Measurements from ENCODE around the gene CPLX1. TPM values are rescaled to one million over a fixed set of nuclear protein-coding genes. Genes with fewer than 3 reads are reported as not detected.

CPLX1 gene
- total and polyA plus RNA-seq, 12 donors, result 1.5 to 10.8 (median 2.3) TPM

- H3K4me3 ChIP-seq, result no peak overlapping the region
- no peak for TF ChIP-seq CTCF (IDR thresholded peaks at IDR 0.05)
- no peak for ATAC-seq
- H3K27ac ChIP-seq, result no peak overlapping the region
- peaks cover 0 to 39% (median under 1%) of the 10 kb centered on the region in 9 donors for H3K4me1 ChIP-seq
- DNase-seq, result no peak
- H3K9me3 ChIP-seq, result peaks cover 0 to 16% (median 3%) of the 10 kb centered on the region in 11 donors
- H3K27me3 ChIP-seq, result peaks cover 0 to 36% (median 22%) of the 10 kb centered on the region in 7 donors
- WGBS, 2 donors, result 86 to 95% methylated on average over 6 to 7 of the region's 7 CpGs
- no peaks in the 10 kb centered on the region for H3K36me3 ChIP-seq
- intact Hi-C loops (cut with DNase I), result no loop called here
Observed at GRCh38 chr4:832108-832507, 6.2 kb upstream of the CPLX1 start.

- peaks cover 0 to 46% (median 6%) of the 10 kb centered on the region in 9 donors for H3K4me1 ChIP-seq
- H3K27me3 ChIP-seq, result peaks cover 2 to 42% (median 28%) of the 10 kb centered on the region in 7 donors
- H3K4me3 ChIP-seq, result peak overlapping the region in 2 of 10 donors; percentile 3 to 20
- TF ChIP-seq CTCF (IDR thresholded peaks at IDR 0.05), result no peak
- peak overlapping the region in 1 of 10 donors; percentile 22 for H3K27ac ChIP-seq
- peaks cover 0 to 10% (median 0%) of the 10 kb centered on the region in 11 donors for H3K9me3 ChIP-seq
- 57 to 66% methylated on average over 3 of the region's 3 CpGs for WGBS, 2 donors
- DNase-seq, result no peak
- no peak for ATAC-seq
- H3K36me3 ChIP-seq, result no peaks in the 10 kb centered on the region
- intact Hi-C loops (cut with DNase I), result no loop called here
Observed at GRCh38 chr4:831483-831805, 5.5 kb upstream of the CPLX1 start.

- intact Hi-C loops (cut with DNase I), result no loop called here
- peak overlapping the region in 5 of 10 donors; percentile 3 to 22 (median 17) for H3K4me3 ChIP-seq
- DNase-seq (peak in 1 of 2 donors; percentile 32), ATAC-seq (peak in 6 of 8 donors; percentile 11 to 62 (median 40))
- H3K9me3 ChIP-seq, result peaks cover 0 to 9% (median 0%) of the 10 kb centered on the region in 11 donors
- WGBS, 2 donors, result 54 to 58% methylated on average over 23 of the region's 23 CpGs
- H3K27ac ChIP-seq, result peak overlapping the region in 1 of 10 donors; percentile 22
- peaks cover 0 to 45% (median 6%) of the 10 kb centered on the region in 9 donors for H3K4me1 ChIP-seq
- no peaks in the 10 kb centered on the region for H3K36me3 ChIP-seq
- peaks cover 3 to 43% (median 30%) of the 10 kb centered on the region in 7 donors for H3K27me3 ChIP-seq
- TF ChIP-seq CTCF (IDR thresholded peaks at IDR 0.05), result no peak
Observed at GRCh38 chr4:830601-831482, 4.9 kb upstream of the CPLX1 start.

GRCh38 chr4:829761-830600, 4.1 kb upstream of the CPLX1 start:
- ATAC-seq (peak in 1 of 8 donors; percentile 27), DNase-seq (no peak)
- peak overlapping the region in 1 of 10 donors; percentile 22 for H3K27ac ChIP-seq
- H3K4me3 ChIP-seq, result peak overlapping the region in 1 of 10 donors; percentile 22
- H3K27me3 ChIP-seq, result peaks cover 8 to 49% (median 38%) of the 10 kb centered on the region in 7 donors
- H3K36me3 ChIP-seq, result no peaks in the 10 kb centered on the region
- intact Hi-C loops (cut with DNase I), result no loop called here
- TF ChIP-seq CTCF (IDR thresholded peaks at IDR 0.05), result no peak
- 66 to 68% methylated on average over 25 to 26 of the region's 26 CpGs for WGBS, 2 donors
- peaks cover 2 to 45% (median 11%) of the 10 kb centered on the region in 9 donors for H3K4me1 ChIP-seq
- H3K9me3 ChIP-seq, result peaks cover 0 to 9% (median 0%) of the 10 kb centered on the region in 11 donors

All from heart right ventricle (tissue), 16 donors.